ENCODE results near the gene TRIM44. TPM values are rescaled to one million over a fixed set of nuclear protein-coding genes. Genes with fewer than 3 reads are reported as not detected.
"Not testable (repeated sequence)": the region's sequence is repeated elsewhere in the genome, so short reads cannot be mapped to it uniquely, and the experiment has no call there.

TRIM44 gene
- total RNA-seq, 2 experiments from 2014 or later = 11.3 to 19.9 TPM

DNA sequence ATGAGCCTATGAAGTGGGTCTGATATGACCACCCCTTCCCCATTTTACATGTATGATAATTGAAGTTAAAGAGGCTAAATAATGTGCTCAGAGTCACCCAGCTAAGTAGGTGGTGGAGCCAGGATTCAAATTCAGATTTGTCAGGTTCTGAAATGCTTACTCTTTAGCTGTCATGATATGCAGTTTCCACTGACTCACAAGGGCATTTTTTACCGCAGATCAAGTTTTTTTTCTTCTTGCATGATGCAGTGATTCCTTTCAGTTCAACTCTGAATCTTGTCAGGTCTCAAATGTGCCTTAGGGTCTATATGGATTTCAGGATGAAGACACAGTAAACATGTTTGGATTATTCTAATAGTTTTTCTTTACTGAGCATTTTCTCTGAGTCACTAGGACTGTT, 12.6 kb upstream of the TRIM44 start:
- no peak overlapping the region for H3K4me3 ChIP-seq (ENCODE audit: low read depth, low read length, poor library complexity, severe bottlenecking)
- ChIA-PET CTCF (ENCODE audit: unreplicated experiment) (no interaction called here), POLR2A (interaction anchor here (0.6 to 0.9 kb wide), 4 partner anchors 92 to 1176 kb away, joined by 3 to 6 read pairs (median 4); no protein-coding TSS in a partner anchor)
- H3K9me3 ChIP-seq (ENCODE audit: low read length) = no peaks in the 10 kb centered on the region
- intact Hi-C loops (cut with micrococcal nuclease; ENCODE audit: unreplicated experiment) = no loop called here
- H3K9me2 ChIP-seq (ENCODE audit: insufficient read depth, low read length) = no peaks in the 10 kb centered on the region
- H3K27ac ChIP-seq (ENCODE audit: low read depth, low read length, poor library complexity, severe bottlenecking) = no peak overlapping the region
- no TSS peak for BruUV-seq (replicated peaks)
- TF ChIP-seq, protein P1, sequence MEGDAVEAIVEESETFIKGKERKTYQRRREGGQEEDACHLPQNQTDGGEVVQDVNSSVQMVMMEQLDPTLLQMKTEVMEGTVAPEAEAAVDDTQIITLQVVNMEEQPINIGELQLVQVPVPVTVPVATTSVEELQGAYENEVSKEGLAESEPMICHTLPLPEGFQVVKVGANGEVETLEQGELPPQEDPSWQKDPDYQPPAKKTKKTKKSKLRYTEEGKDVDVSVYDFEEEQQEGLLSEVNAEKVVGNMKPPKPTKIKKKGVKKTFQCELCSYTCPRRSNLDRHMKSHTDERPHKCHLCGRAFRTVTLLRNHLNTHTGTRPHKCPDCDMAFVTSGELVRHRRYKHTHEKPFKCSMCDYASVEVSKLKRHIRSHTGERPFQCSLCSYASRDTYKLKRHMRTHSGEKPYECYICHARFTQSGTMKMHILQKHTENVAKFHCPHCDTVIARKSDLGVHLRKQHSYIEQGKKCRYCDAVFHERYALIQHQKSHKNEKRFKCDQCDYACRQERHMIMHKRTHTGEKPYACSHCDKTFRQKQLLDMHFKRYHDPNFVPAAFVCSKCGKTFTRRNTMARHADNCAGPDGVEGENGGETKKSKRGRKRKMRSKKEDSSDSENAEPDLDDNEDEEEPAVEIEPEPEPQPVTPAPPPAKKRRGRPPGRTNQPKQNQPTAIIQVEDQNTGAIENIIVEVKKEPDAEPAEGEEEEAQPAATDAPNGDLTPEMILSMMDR (conservative IDR thresholded peaks at IDR 0.05; ENCODE audit: low read length) = no peak
- no peak for TF ChIP-seq EZH2phosphoT487 (IDR thresholded peaks at IDR 0.05; ENCODE audit: borderline replicate concordance, low read depth, low read length)
- no peaks in the 10 kb centered on the region for H3K36me3 ChIP-seq (ENCODE audit: insufficient read depth, low read length)
- no peak overlapping the region for H2AFZ ChIP-seq (ENCODE audit: low read length)
- no peaks in the 10 kb centered on the region for H4K20me1 ChIP-seq (ENCODE audit: insufficient read depth, low read length)
- H3K4me1 ChIP-seq (ENCODE audit: insufficient read depth, low read length, poor library complexity, severe bottlenecking) = no peaks in the 10 kb centered on the region
- H3K79me2 ChIP-seq (ENCODE audit: insufficient read depth, low read depth, low read length) = no peaks in the 10 kb centered on the region
- no peak overlapping the region for H3K4me2 ChIP-seq (ENCODE audit: low read length)
- DNase-seq (ENCODE audit: low spot score) = no peak

DNA sequence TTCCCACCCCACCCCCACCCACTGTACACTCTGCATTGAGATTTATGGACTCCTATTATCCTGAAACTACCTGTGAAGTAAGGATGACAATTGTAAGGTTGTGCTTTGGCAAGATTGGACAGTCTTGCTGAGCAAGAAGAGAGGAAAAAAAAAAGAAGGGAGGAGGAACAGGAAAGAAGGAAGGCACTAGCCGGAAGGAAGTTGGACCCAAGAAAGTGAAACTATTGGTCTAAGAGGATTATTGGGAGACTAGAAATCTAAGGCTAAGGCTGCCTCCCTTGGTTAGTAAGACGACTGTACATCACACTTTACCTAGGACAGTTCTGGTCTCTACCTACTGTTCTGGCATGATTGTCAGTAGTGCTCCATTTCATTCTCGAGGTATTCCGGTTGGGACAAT, 12.1 kb upstream of the TRIM44 start:
- H4K20me1 ChIP-seq (ENCODE audit: insufficient read depth, low read length) = no peaks in the 10 kb centered on the region
- no peaks in the 10 kb centered on the region for H3K9me2 ChIP-seq (ENCODE audit: insufficient read depth, low read length)
- H2AFZ ChIP-seq (ENCODE audit: low read length) = no peak overlapping the region
- no peak overlapping the region for H3K4me3 ChIP-seq (ENCODE audit: low read depth, low read length, poor library complexity, severe bottlenecking)
- ChIA-PET POLR2A (interaction anchor here (0.8 kb wide), 1 partner anchor 590 kb away, joined by 4 read pairs; no protein-coding TSS in a partner anchor), CTCF (ENCODE audit: unreplicated experiment) (no interaction called here)
- H3K36me3 ChIP-seq (ENCODE audit: insufficient read depth, low read length) = no peaks in the 10 kb centered on the region
- intact Hi-C loops (cut with micrococcal nuclease; ENCODE audit: unreplicated experiment) = no loop called here
- peaks cover 3% of the 10 kb centered on the region for H3K4me1 ChIP-seq (ENCODE audit: insufficient read depth, low read length, poor library complexity, severe bottlenecking)
- H3K79me2 ChIP-seq (ENCODE audit: insufficient read depth, low read depth, low read length) = no peaks in the 10 kb centered on the region
- H3K4me2 ChIP-seq (ENCODE audit: low read length) = no peak overlapping the region
- no TSS peak for BruUV-seq (replicated peaks)
- no peaks in the 10 kb centered on the region for H3K9me3 ChIP-seq (ENCODE audit: low read length)
- no peak overlapping the region for H3K27ac ChIP-seq (ENCODE audit: low read depth, low read length, poor library complexity, severe bottlenecking)
- DNase-seq (ENCODE audit: low spot score) = no peak
- TF ChIP-seq, protein P1 (conservative IDR thresholded peaks at IDR 0.05; ENCODE audit: low read length) = no peak
- no peak for TF ChIP-seq EZH2phosphoT487 (IDR thresholded peaks at IDR 0.05; ENCODE audit: borderline replicate concordance, low read depth, low read length)

DNA sequence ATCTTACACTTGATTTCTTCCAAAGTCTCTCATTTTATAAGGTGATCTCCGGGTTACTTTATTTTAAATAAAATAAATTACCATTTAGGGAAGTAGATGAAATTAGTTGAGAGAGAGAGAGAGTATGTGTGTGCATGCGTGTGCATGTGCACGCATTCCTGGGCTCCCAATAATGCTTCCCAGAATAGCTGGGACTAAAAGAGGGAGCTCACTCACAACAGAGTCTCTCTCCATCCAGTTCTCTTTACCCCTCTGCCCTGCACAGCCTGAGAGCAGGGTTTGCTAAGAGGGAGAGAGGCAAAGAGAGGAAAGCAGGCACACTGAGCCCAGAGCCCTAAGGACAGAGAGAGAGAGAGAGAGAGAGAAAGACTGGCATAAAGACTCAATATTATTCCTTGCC, 11.3 kb upstream of the TRIM44 start:
- TF ChIP-seq, protein P1 (conservative IDR thresholded peaks at IDR 0.05; ENCODE audit: low read length) = no peak
- TF ChIP-seq EZH2phosphoT487 (IDR thresholded peaks at IDR 0.05; ENCODE audit: borderline replicate concordance, low read depth, low read length) = no peak
- Histone ChIP-seq H3K4me2 (ENCODE audit: low read length) (no peak overlapping the region), H3K79me2 (ENCODE audit: insufficient read depth, low read depth, low read length) (no peaks in the 10 kb centered on the region), H3K9me3 (ENCODE audit: low read length) (no peaks in the 10 kb centered on the region), H3K27ac (ENCODE audit: low read depth, low read length, poor library complexity, severe bottlenecking) (no peak overlapping the region), H3K4me3 (ENCODE audit: low read depth, low read length, poor library complexity, severe bottlenecking) (no peak overlapping the region), H3K9me2 (ENCODE audit: insufficient read depth, low read length) (no peaks in the 10 kb centered on the region), H4K20me1 (ENCODE audit: insufficient read depth, low read length) (no peaks in the 10 kb centered on the region), H2AFZ (ENCODE audit: low read length) (no peak overlapping the region), H3K4me1 (ENCODE audit: insufficient read depth, low read length, poor library complexity, severe bottlenecking) (peaks cover 10% of the 10 kb centered on the region), H3K36me3 (ENCODE audit: insufficient read depth, low read length) (no peaks in the 10 kb centered on the region)
- ChIA-PET POLR2A (no interaction called here), CTCF (ENCODE audit: unreplicated experiment) (no interaction called here)
- no peak for DNase-seq (ENCODE audit: low spot score)
- BruUV-seq (replicated peaks) = no TSS peak
- intact Hi-C loops (cut with micrococcal nuclease; ENCODE audit: unreplicated experiment) = no loop called here

DNA sequence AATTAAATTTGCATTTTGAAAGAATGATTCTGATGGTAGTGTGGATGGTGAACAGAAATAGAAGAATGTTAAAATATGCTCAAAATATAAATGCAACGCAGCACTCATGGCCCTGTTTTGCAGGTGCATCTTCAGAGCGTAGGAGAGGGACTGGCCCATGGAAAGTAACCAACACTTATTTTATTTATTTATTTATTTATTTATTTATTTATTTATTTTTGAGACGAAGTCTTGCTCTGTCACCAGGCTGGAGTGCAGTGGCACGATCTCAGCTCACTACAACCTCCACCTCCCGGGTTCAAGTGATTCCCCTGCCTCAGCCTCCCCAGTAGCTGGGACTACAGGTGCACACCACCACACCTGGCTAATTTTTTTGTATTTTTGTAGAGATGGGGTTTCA, 9.8 kb upstream of the TRIM44 start:
- H3K4me2 ChIP-seq (ENCODE audit: low read length); H3K79me2 ChIP-seq (ENCODE audit: insufficient read depth, low read depth, low read length); H2AFZ ChIP-seq (ENCODE audit: low read length); H3K9me3 ChIP-seq (ENCODE audit: low read length); DNase-seq (ENCODE audit: low spot score); H3K9me2 ChIP-seq (ENCODE audit: insufficient read depth, low read length); H3K36me3 ChIP-seq (ENCODE audit: insufficient read depth, low read length); H3K4me3 ChIP-seq (ENCODE audit: low read depth, low read length, poor library complexity, severe bottlenecking); BruUV-seq (replicated peaks); H4K20me1 ChIP-seq (ENCODE audit: insufficient read depth, low read length); H3K27ac ChIP-seq (ENCODE audit: low read depth, low read length, poor library complexity, severe bottlenecking); intact Hi-C loops (cut with micrococcal nuclease; ENCODE audit: unreplicated experiment); CTCF ChIA-PET (ENCODE audit: unreplicated experiment): not testable (repeated sequence)
- peaks cover 10% of the 10 kb centered on the region for H3K4me1 ChIP-seq (ENCODE audit: insufficient read depth, low read length, poor library complexity, severe bottlenecking)
- POLR2A ChIA-PET = interaction anchor here (0.6 kb wide), 1 partner anchor 37 kb away, joined by 3 read pairs; no protein-coding TSS in a partner anchor
